Activated naive CD4-positive, alpha-beta T cell treated with anti-CD3 and anti-CD28 coated beads, Interleukin-2, amount 50 U/mL, for 72 hours (primary cell): ENCODE results near the gene ZNF292. TPM values are rescaled to one million over a fixed set of nuclear protein-coding genes. Genes with fewer than 3 reads are reported as not detected.
"Not testable (repeated sequence)": the region's sequence is repeated elsewhere in the genome, so short reads cannot be mapped to it uniquely, and the experiment has no call there.

Source experiments
- ATAC-seq, 2 donors: fragments of 150-1000 bp; cut with Tn5 transposase; 2 replicates each; pipeline ENCODE4 v1.10.0; 2021; ENCODE audit warnings: mild to moderate bottlenecking in 2 of 2, moderate library complexity in 2 of 2
- DNase-seq, 2 donors: peaks; one replicate each; pipeline ENCODE4 v3.0.0; 2021 to 2022; ENCODE audit warnings: low spot score in 2 of 2
- H3K27ac Mint-ChIP-seq, 2 donors: one replicate each; pipeline ENCODE4 v1.8.0; 2022; ENCODE audit warnings: mild to moderate bottlenecking in 2 of 2, mixed read lengths in 2 of 2
- H3K36me3 Mint-ChIP-seq, 2 donors: one replicate each; pipeline ENCODE4 v1.8.0; 2022; ENCODE audit warnings: mixed read lengths in 2 of 2
- H3K9me3 Mint-ChIP-seq, 2 donors: one replicate each; pipeline ENCODE4 v1.8.0; 2022; ENCODE audit warnings: mixed read lengths in 2 of 2
- total RNA-seq, 2 donors: library from RNA; stranded (reverse); gene quantifications; one replicate each; pipeline ENCODE4 v1.2.3, GENCODE V29; 2022

The ZNF292 gene
- total RNA-seq, 2 donors from 2014 or later: 57.0 to 100.0 TPM

DNA sequence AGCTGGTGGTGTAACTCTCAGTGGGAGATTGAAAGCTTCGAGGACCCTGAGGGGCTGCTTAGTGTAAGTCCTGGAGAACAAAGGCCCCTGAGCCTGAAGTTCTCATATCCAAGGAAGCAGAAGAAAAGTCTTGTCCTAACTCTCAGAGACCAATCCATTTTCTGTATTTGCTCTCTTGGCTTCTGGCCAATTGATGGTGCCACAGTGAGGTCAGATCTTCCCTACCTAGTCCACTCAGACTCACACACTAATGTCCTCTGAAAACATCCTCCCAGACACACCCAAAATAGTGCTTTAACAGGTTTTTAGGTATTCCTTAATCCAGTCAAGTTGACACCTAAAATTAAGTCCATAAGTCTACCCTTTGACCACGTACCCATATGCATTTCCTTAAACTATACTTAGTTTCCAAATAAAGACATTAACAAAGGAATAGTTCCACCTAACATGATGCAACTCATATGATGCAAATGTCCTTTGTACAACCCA lies 29.4 kb downstream of the ZNF292 start:
- no peaks in the 10 kb centered on the region for H3K9me3 Mint-ChIP-seq
- DNase-seq: no peak
- ATAC-seq: no peak
- H3K36me3 Mint-ChIP-seq: peaks cover 0 to 39% of the 10 kb centered on the region in 2 donors
- H3K27ac Mint-ChIP-seq: no peak overlapping the region

DNA sequence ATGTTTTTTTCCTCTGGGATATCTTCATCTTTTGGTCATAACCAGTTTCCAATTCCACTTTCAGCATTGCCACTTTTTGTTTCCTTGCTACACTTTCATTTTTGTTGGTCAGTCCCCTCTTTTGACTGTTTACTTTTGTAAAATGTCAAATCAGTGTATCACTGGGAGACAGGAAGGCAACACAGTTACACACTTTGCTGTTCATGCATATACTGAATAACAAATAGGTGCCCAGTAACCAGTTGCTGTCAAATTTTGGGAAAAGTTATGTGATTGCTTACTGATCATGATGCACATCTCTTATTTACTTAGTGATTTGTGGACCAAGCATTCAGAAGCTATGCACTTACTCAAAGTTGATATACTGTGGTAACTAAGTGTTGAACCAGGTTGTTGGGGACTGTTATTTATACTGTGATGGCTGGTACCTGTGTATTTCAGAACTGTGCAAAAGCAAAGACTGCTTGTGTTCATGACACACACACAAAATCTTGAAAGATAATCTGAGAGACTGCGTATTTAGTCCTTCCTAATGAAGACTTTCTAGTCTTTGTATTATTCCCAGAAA lies 41.0 kb downstream of the ZNF292 start:
- ATAC-seq (peak in 1 of 2 donors; percentile 64), DNase-seq (no peak)
- H3K36me3 Mint-ChIP-seq: peaks cover 0 to 32% of the 10 kb centered on the region in 2 donors
- H3K9me3 Mint-ChIP-seq: no peaks in the 10 kb centered on the region
- H3K27ac Mint-ChIP-seq: peak overlapping the region in 1 of 2 donors; percentile 47

DNA sequence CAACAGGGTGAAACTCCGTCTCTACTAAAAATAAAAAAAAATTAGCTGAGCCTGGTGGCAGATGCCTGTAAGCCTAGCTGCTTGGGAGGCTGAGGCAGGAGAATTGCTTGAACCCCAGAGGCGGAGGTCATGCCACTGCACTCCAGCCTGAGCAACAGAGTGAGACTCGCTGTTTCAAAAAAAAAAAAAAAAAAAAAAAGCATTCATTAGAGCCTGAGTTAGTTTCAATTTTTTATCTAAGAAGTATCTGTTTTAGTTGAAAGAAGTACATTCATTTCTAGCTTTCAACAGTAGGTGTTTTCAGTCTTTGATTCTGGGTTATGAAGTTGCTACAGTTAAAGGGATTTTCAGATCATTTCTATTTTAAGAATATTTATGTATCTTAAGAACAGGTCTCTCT lies 42.2 kb downstream of the ZNF292 start:
- H3K27ac Mint-ChIP-seq: peak overlapping the region in 1 of 2 donors; percentile 87
- ATAC-seq (peak; percentile 76 to 81), DNase-seq (no peak)
- peaks cover 0 to 34% of the 10 kb centered on the region in 2 donors for H3K36me3 Mint-ChIP-seq
- no peaks in the 10 kb centered on the region for H3K9me3 Mint-ChIP-seq

DNA sequence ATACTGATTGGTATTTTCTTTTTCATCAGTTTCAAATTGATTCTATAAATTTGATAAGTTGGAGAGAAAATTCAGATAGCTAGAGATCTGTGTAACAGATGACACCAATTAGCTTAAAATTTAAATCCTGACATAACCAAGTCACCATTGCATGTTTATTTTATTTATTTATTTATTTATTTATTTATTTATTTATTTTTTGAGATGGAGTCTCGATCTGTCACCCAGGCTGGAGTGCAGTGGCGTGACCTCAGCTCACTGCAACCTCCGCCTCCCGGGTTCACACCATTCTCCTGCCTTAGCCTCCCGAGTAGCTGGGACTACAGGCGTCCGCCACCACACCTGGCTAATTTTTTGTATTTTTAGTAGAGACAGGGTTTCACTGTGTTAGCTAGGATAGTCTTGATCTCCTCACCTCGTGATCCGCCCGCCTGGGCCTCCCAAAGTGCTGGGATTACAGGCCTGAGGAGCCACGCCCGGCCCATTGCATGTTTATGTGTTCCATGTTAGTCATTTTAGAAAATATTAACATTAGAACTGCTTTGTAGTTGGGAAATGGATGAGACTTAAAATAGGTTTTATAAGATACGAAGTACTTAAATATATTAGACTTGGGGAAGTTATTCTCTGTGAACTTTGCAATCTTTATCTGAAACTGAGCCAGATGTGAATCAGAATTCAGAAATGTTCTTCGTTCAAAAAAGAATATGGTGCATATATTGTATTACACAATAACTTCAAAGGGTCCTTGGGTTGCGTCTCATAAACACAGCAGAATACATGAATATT lies 42.9 kb downstream of the ZNF292 start:
- not testable (repeated sequence) for DNase-seq
- H3K36me3 Mint-ChIP-seq: peaks cover 0 to 29% of the 10 kb centered on the region in 2 donors

DNA sequence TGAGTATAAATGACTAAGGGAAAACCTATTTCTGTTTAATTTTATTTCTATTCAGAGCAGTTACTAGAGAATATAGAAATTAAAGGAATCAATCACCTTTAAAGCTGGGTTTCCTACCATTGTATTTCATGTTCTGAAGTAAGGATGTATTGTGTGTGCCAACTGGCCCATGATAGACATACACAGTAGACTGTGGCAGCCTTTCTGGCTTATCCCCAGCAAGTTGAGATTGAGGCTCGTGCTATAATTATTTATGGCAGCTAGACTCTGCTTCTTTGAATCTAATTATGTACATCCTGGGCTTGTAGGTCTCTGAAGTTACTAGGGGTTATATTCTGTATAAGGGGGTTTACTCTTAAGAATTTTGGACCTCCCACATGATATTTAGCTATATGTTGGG lies 44.4 kb downstream of the ZNF292 start:
- no peaks in the 10 kb centered on the region for H3K9me3 Mint-ChIP-seq
- peak overlapping the region; percentile 23 to 68 for H3K27ac Mint-ChIP-seq
- ATAC-seq (no peak), DNase-seq (no peak)
- H3K36me3 Mint-ChIP-seq: peaks cover 0 to 31% of the 10 kb centered on the region in 2 donors

More for the DNA sequence above, 42.9 kb downstream of the ZNF292 start:
- H3K27ac Mint-ChIP-seq: peak overlapping the region in 1 of 2 donors; percentile 88
- not testable (repeated sequence) for H3K9me3 Mint-ChIP-seq, ATAC-seq

DNA sequence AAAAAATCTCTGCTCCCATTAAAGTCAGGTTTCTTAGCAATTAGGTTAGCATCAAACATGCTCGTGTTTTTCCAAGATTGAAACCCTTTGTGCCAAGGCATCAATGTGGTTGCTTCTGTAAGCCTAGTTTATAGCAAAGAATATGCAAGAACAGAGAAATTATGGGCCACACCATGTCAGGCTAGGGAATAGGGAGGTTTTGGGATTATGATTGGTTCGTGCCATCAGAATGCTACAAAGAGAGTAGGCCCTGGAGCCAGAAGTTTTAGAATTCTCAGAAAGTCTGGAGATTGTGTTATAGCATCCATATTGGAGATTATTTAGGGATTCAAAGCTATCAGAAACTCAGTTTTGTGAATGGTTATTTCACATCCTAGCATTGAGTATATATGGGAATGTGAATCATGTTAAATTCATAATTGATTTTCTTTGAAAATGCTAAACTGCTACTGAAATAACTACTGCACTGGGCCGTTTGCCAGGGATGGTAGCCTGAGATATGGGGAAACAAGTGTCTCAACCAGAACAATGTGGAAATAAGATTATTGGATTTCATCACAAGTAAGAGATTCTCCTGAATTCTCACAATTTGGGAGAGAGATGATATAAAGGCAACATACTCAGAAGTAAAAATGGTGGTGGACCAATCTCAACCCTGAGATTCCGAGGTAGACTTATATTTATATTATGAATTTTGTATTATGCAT lies 45.3 kb downstream of the ZNF292 start:
- no peak for ATAC-seq
- H3K9me3 Mint-ChIP-seq: no peaks in the 10 kb centered on the region
- H3K27ac Mint-ChIP-seq: peak overlapping the region in 1 of 2 donors; percentile 23
- H3K36me3 Mint-ChIP-seq: peaks cover 0 to 37% of the 10 kb centered on the region in 2 donors
- no peak for DNase-seq

DNA sequence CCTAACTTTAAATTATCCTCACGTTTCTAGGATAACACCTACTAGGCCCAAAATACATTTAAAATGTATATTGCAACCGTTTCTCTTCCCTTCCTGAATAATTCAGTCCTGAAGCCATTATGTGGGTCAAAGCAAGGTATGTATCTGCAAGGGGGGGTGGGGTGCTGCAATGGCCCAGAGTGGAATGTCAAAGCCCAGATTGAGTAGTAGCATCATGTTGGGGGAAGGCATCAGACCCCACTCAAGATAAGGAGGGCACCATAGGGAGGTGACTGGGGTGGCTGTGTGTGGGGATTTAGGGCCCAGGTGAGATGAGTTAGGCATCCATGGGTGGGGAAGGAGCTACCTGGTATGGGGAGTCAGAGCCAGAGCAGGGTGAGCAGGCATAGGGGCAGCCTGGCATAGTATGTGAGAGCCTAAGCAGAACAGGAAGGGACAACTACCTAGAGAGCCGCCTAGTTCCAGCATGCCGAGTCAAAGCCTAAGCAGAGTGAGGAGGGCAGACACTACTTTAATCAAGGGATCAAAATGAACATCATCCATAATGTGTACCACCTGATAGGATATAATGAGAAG lies 48.2 kb downstream of the ZNF292 start:
- H3K27ac Mint-ChIP-seq: no peak overlapping the region
- DNase-seq (no peak), ATAC-seq (peak in 1 of 2 donors; percentile 24)
- H3K36me3 Mint-ChIP-seq: peaks cover 0 to 35% of the 10 kb centered on the region in 2 donors
- no peaks in the 10 kb centered on the region for H3K9me3 Mint-ChIP-seq

DNA sequence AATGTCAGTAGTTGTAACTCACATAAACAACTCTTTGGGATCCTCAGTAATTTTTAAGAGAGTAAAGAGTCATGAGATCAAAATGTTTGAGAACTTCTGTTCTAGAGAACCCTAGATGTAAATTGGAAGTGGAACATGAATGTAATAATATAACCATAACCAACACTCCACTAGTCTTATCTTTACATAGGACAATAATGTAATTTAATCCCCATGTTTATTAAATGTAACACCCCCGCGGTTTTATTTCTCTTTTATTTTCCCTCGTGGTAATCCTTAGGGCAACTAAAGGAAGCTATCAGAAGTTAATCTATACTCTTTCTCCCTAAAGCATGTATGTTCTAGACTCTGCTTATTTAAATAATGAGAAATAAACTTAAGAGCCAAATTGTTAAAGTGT lies 54.4 kb downstream of the ZNF292 start:
- DNase-seq (no peak), ATAC-seq (no peak)
- peak overlapping the region in 1 of 2 donors; percentile 17 for H3K27ac Mint-ChIP-seq
- H3K9me3 Mint-ChIP-seq: no peaks in the 10 kb centered on the region
- H3K36me3 Mint-ChIP-seq: peaks cover 0 to 28% of the 10 kb centered on the region in 2 donors

DNA sequence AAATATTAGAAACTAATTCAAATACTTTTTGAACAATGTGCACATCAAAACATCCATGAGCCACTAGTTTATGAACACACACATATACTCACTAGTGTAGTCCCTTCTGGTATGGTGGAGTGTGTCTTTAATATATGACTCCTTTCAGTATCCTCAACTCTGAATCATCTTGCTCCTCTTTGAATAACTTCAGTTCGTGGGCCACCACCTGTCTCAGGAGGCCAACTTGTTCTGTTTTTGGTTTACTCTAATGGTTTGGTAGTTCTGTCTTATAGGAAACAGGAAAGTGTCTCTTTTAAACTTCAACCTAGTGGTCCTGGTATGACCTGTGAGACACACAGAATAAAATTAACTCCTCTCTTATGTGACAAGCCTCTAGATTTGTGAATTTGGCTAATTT lies 55.6 kb downstream of the ZNF292 start:
- DNase-seq: peak in 1 of 2 donors; percentile 23
- Mint-ChIP-seq H3K27ac (peak overlapping the region in 1 of 2 donors; percentile 22), H3K9me3 (no peaks in the 10 kb centered on the region), H3K36me3 (peaks cover 0 to 19% of the 10 kb centered on the region in 2 donors)
- peak; percentile 99 to 100 for ATAC-seq

DNA sequence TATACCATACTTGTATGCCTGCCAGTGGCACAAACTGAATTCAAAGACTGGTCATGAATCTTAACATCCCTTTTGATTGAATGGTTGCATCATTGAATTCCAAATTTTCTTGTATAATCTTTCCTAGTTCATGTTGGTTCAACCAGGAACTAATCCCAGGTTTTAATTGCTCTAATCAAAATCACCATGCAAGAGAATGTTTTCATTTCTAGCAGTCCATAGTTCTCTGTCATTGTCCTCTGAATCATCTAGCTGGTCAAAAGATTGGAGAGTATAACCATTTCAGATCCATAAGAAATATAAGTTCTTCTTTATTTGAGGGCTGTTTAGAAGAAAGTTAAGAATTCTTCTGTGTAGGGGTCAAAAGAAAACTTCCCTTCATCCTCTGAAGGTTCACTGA lies 57.2 kb downstream of the ZNF292 start:
- ATAC-seq: no peak
- no peaks in the 10 kb centered on the region for H3K9me3 Mint-ChIP-seq
- H3K27ac Mint-ChIP-seq: peak overlapping the region; percentile 32 to 64
- H3K36me3 Mint-ChIP-seq: peaks cover 0 to 17% of the 10 kb centered on the region in 2 donors
- DNase-seq: no peak

DNA sequence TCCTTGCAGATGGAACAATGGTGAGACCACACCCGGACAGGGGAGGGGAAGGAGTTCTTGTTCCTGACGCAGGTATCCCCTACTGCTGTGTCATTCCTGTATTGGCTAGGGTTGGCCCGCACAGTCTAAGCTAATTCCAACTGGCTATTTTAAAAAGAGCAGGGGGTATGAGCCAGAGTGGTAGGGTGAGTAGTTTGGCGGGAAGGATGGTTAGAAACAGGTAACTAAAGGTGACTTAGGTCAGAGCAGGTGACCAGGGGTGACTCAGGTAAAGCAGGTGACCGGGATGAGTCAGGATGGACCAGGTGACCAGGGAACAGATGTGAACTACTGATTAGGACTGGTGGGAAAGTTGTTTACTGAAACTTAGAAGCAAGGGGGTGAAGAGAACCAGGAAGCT lies 58.0 kb downstream of the ZNF292 start:
- no peaks in the 10 kb centered on the region for H3K9me3 Mint-ChIP-seq
- peak overlapping the region; percentile 64 to 84 for H3K27ac Mint-ChIP-seq
- H3K36me3 Mint-ChIP-seq: peaks cover 0 to 17% of the 10 kb centered on the region in 2 donors
- DNase-seq (no peak), ATAC-seq (no peak)

DNA sequence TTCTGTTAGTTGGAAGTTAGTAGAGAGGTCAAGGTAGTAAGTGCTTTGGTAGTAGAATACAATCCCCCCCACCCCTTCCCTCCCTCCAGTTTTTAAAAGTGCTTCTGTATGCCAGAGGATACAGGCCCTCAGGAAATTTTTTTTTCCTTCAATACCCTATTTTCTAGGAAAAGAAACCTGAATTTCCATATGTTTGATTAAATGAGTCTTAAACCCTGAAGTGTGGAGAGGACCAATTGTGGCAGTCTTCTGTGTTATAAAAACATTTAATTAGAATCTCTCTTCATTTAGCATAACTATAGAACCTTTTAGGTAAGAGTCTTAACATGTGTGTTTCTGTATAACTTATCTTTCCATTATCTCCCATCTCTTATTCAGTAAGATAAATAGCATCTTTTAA lies 59.5 kb downstream of the ZNF292 start:
- no peaks in the 10 kb centered on the region for H3K9me3 Mint-ChIP-seq
- H3K27ac Mint-ChIP-seq: no peak overlapping the region
- no peak for DNase-seq
- ATAC-seq: no peak
- peaks cover 4 to 7% of the 10 kb centered on the region in 2 donors for H3K36me3 Mint-ChIP-seq

DNA sequence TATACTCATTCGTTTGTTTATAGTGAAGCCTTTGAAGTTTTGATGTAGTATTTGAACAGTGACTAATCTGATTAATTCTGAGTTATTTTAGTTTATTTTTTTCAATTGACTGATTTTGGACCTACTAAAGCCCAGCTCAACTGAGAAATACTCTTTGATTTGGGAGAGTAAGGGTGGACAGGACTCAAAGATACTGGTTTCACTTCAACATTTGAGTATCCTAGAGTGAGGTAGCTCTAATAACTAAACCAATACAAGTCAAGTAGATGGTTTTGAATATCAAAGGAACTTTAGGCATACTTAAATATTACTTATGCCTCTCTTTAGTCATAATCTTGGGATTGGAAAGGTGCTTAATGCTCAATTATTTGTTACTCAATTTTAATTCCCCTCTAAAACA lies 65.6 kb downstream of the ZNF292 start:
- DNase-seq (no peak), ATAC-seq (no peak)
- Mint-ChIP-seq H3K36me3 (peaks cover 20 to 32% of the 10 kb centered on the region in 2 donors), H3K27ac (no peak overlapping the region), H3K9me3 (no peaks in the 10 kb centered on the region)

DNA sequence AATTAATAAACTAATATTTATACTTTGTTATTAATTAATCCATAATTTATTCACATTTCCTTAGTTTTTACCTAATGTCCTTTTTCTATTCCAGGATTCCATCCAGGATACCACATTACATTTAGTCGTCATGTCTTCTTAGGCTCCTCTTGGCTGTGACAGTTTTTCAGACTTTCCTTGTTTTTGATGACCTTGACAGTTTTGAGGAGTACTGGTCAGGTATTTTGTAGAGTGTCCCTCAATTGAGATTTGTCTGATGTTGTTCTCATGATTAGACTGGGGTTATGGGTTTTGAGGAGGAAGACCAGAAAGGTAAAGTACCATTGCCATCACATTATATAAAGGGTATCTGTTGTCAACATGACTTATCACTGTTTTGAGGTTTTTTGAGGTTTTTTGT lies 67.3 kb downstream of the ZNF292 start:
- Mint-ChIP-seq H3K27ac (no peak overlapping the region), H3K9me3 (no peaks in the 10 kb centered on the region), H3K36me3 (peaks cover 20 to 34% of the 10 kb centered on the region in 2 donors)
- ATAC-seq (no peak), DNase-seq (no peak)

DNA sequence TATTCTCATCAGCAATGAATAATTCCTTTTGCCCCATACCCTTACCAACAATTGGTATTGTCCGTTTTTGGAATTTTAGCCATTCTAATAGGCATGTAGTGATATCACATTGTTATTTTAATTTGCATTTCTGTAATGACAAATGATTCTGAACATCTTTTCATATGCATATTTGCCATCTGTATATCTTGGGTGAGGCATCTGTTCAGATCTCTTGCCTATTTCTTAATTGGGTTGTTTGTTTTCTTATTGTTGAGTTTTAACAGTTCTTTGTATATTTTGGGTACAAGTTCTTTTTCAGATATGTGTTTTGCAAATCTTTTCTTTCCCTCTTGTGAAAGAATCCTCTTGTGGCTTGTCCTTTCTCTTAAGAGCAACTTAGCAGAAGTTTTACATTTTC lies 69.6 kb downstream of the ZNF292 start:
- DNase-seq: no peak
- peaks cover 0 to 4% of the 10 kb centered on the region in 2 donors for H3K9me3 Mint-ChIP-seq
- H3K36me3 Mint-ChIP-seq: peaks cover 16 to 51% of the 10 kb centered on the region in 2 donors
- no peak for ATAC-seq
- no peak overlapping the region for H3K27ac Mint-ChIP-seq

DNA sequence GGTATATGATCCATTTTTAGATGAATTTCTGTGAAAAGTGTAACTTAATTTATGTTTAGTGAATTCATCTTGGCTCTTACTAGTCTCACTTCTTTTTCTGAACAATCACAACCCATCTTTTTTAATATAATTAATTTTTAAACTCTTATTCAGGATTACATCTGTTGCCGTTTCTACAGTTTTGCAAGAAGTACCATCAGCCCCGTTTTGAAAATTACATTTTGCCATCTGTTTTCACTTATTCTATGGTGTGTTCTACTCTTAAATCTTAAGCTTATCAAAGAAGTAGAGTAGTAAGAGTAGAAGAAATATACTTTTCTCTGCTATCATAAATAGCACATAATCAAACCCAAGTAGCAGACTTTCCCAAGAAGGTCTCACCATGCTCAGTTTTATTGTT lies 70.1 kb downstream of the ZNF292 start:
- peaks cover 0 to 5% of the 10 kb centered on the region in 2 donors for H3K9me3 Mint-ChIP-seq
- no peak for ATAC-seq
- no peak for DNase-seq
- peaks cover 16 to 54% of the 10 kb centered on the region in 2 donors for H3K36me3 Mint-ChIP-seq
- H3K27ac Mint-ChIP-seq: no peak overlapping the region

DNA sequence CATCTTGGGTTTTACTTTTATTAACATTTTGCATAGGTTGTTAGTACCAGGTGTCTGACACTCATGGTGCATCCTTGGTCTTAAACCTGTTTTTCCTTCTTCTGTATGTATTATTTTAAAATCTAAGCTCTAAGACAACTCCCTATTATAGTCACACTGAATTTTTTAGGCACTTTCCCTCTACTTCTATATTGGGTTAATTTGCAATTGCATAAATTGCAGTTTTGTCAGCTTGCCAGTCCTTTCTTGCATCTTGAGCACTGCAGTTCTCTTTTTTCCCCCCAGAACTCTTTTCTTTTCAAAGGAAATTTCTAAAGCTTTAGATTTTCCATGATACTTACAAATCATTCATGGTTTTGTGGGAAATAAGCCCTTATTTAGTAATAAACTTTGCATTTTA lies 70.6 kb downstream of the ZNF292 start:
- peaks cover 16 to 54% of the 10 kb centered on the region in 2 donors for H3K36me3 Mint-ChIP-seq
- ATAC-seq (no peak), DNase-seq (no peak)
- H3K27ac Mint-ChIP-seq: no peak overlapping the region
- peaks cover 0 to 5% of the 10 kb centered on the region in 2 donors for H3K9me3 Mint-ChIP-seq
